OCI-M2 (cell line): ENCODE measurements around the gene VASP.

Experiments used
- DNase-seq: peaks from one replicate; lab custom pipeline; 2025; ENCODE audit not compliant: unreplicated experiment; lab: John Stamatoyannopoulos, UW

The VASP gene

DNA sequence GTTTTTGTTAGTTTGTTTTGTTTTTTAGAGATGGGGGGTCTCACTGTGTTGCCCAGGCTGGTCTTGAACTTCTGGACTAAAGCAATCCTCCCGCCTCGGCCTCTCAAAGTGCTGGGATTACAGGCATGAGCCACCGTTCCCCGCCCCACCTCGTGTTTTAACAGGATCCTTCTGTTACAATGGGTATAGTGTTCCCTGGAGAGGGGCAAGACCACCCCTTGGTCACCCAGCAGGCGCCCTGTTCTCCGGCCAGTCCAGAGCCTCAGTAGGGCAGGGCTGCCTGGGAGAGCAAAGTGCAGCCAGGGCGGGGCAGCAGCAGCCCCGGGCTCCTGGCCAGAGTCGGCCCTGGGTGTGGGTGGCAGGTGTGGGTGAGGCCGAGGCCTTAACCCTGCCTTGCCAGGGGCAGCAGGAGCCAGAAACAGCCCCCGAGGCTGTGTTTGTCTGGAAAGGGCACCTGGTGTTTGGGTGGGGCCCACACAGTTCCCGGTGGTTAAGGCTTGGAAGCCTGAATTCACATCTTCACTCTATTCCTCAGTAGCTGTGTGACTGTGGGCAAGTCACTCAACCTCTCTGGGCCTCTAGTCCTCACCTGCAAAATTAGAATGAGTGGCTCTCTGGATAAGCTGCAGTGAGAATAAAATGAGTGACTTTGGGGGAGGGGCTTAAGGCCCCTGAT, 7.2 kb downstream of the VASP start:
- no peak for DNase-seq

DNA sequence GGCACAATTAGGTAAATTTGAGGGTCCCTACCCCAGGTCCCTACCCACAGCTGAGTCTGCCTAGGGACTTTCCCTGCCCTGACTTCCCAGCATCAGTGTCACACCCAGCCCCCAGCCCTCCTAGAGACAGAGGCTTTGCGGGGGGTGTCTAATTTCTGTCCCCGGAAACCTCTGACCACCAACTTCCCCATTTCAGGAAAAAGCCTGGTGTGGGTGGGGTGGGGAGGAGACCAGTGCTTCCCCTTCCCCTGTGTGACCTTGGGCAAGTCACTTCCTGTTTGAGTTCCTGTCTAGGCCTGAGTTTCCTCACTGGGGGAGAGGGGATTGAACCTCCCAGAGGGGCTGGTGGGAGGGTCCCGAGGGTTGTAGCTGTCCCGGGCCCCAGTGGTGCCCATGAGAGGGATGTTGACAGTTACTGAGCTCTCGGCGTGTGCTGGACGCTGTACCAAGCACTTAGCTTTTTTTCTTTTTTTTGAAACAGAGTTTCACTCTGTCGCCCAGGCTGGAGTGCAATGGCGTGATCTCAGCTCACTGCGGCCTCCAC, 7.9 kb downstream of the VASP start:
- DNase-seq = peak; percentile 47

DNA sequence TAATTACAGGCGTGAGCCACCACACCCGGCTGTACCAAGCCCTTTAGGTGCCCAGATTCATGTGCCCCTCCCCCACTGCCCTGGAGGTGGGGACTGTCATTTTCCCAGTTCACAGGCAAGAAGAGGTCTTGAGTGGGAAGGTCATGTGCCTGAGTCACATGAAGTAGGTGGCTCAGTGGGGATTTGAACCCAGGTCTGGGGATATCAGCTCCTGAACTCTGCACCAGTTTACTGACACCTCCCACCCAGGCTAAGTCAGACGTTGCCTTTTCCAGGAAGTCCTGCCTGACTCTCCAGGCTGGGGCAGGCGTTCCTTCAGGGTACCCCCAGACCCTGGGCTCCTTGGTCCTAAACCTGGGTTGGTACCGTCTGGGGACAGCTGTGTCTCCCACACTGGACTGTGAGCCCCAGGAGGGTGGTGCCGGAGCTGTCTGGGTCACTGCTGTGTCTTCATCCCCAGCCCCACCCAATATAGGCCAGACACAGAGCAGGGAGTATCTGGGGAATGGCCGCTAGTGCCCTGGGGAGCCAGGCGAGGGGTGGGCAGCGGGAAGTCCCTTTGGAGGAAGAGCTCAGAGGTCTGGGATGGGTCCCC, 8.6 kb downstream of the VASP start:
- DNase-seq = no peak

GRCh38 chr19:45517238-45517637, 10.0 kb downstream of the VASP start:
- DNase-seq = no peak

DNA sequence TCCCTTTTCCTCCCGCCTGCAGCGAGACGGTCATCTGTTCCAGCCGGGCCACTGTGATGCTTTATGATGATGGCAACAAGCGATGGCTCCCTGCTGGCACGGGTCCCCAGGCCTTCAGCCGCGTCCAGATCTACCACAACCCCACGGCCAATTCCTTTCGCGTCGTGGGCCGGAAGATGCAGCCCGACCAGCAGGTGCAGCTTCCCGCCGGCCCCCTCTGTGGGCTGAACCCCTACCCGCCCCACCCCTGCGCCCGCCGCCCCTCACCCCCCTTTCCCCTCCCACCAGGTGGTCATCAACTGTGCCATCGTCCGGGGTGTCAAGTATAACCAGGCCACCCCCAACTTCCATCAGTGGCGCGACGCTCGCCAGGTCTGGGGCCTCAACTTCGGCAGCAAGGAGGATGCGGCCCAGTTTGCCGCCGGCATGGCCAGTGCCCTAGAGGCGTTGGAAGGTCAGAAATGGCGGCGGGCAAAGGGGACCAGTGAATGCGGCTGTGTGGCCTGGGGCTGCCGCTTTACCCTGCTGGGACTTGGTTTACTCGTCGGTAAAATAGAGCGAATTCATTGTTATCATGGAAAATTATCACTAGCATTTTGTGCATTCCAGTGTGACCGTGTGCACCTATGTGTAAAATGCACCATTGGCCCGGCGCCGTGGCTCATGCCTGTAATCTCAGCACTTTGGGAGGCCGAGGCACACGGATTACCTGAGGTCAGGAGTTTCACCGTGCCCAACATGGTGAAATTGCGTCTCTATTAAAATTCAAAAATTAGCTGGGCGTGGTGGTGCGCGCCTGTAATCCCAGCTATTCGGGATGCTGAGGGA, 10.6 kb downstream of the VASP start:
- no peak for DNase-seq

DNA sequence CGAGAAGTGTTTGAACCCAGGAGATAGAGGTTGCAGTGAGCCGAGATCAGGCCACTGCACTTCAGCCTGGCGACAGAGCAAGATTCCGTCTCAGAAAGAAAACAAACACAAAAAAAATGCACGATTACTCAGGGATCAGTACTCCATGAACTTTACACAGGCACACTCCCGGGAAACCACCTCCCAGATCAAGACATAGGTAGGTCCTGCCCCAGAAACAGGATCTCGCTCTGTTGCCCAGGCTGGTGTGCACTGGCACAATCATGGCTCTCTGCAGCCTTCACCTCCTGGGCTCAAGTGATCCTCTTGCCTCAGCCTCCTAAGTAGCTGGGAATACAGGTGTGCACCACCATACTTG, 11.2 kb downstream of the VASP start:
- no peak for DNase-seq

- no peak for DNase-seq
These were observed 15.0 kb downstream of the VASP start for GRCh38 chr19:45522010-45522941.

DNA sequence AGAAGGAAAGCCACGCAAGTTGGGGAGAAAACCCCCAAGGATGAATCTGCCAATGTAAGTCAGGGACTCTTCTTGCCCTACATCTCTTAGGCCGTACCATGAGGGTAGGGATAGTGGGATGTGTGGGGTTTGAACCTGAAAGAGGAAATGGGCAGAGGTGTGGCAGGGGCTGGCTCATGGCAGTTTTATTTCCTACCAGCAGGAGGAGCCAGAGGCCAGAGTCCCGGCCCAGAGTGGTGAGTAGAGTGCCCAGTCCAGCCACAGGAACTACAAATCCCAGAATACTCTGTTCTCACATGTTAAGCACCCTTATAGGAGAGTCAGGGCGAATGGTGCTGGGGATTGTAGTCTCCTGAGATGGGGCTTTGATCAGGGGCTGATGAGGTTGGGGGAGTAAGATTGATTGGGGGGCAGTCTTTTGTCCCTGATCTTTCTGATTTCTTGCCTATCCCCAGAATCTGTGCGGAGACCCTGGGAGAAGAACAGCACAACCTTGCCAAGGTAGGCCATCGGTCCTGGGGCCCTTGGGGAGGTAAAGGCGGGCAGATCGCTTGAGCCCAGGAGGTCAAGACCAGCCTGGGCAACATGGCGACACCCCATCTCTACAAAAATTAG, 16.5 kb downstream of the VASP start:
- DNase-seq = peak; percentile 41

- no peak for DNase-seq
These were observed 17.4 kb downstream of the VASP start for GRCh38 chr19:45524575-45525129.

DNA sequence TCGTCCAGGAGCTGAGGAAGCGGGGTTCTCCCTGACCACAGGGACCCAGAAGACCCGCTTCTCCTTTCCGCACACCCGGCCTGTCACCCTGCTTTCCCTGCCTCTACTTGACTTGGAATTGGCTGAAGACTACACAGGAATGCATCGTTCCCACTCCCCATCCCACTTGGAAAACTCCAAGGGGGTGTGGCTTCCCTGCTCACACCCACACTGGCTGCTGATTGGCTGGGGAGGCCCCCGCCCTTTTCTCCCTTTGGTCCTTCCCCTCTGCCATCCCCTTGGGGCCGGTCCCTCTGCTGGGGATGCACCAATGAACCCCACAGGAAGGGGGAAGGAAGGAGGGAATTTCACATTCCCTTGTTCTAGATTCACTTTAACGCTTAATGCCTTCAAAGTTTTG, 18.9 kb downstream of the VASP start:
- no peak for DNase-seq

- DNase-seq = no peak
These were observed 19.7 kb downstream of the VASP start for GRCh38 chr19:45526971-45527370.

DNA sequence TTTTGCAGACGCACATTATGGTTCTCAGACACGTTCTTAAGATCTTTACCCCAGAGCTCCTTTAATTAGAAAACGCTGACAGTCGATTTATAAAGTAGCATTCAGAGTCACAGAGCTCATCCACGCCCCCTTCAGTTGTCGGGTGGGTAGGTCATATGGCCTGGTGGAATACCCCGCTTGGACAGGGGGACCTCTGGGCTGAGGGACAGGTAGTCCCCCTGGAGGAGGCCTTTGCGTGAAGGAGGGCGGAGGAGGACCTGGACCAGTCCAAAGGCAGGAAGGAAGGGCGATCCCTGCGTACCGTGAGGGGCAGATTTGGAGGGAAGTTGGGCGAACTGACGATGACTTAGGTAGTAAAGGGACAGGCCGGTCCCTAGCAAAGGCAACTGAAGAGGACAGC, 20.5 kb downstream of the VASP start:
- no peak for DNase-seq

GRCh38 chr19:45528149-45528743, 21.0 kb downstream of the VASP start:
- no peak for DNase-seq

GRCh38 chr19:45528744-45529419, 21.6 kb downstream of the VASP start:
- DNase-seq = no peak

DNA sequence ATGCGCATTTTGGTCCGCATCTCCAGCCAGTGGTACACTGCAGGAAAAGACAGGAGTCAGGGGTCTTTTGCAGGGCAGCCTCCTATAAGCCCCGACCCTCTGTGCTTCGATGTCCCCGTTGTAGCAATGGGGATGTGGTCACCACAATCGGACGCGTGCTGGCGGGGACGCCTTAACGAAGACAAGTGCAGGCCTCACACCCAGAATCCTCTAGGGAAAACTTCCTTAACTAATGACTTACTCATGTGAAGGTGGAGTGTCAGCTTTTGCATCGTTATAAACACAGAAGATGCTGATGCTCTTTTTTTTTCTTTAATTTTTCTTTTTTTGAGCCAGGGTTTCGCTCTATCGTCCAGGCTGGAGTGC, 22.1 kb downstream of the VASP start:
- DNase-seq = no peak

- no peak for DNase-seq
These were observed 24.1 kb downstream of the VASP start for GRCh38 chr19:45531349-45531748.

DNA sequence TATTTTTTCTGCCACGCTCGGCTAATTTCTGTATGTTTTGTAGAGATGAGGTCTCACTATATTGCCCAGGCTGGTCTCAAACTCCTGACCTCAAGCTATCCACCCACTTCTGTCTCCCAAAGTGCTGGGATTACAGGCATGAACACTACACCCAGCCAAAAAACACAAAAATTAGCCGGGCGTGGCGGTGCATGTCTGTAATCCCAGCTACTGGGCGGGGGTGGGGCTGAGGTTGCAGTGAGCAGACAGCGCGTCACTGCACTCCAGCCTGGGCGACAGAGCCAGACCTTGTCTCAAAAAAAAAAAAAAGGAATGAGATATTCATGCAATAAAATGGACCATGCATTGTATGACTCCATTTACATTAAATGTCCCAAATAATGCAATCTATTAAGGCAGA, 32.2 kb downstream of the VASP start:
- no peak for DNase-seq

DNA sequence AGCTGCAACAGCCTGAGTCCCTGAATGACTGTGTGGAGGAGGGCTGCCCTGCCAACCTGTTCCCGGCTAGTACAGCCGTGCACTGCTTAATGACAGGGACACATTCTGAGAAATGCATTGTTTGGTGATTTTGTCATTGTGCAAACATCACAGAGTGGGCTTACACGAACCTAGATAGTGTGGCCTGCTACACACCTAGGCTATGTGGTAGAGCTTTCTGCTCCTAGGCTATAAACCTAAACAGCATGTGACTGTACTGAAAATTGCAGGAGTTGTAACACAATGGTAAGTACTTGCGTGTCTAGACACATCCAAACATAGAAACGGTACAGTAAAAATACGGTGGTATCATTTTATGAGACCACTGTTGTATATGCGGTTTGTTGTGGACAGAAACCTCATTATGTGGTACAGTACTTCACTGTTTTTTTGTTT, 35.0 kb downstream of the VASP start:
- DNase-seq = no peak

GRCh38 chr19:45547211-45547770, 40.0 kb downstream of the VASP start:
- DNase-seq = no peak
